HFFc6 (cell line): Measurements from ENCODE around the gene UBALD2. TPM values are rescaled to one million over a fixed set of nuclear protein-coding genes. Genes with fewer than 3 reads are reported as not detected.
A peak's percentile ranks its signal among the peaks of the same experiment; 100 is the strongest.
"Not testable (repeated sequence)": the region's sequence is repeated elsewhere in the genome, so short reads cannot be mapped to it uniquely, and the experiment has no call there.

Experiments used
- DNase-seq: peaks from one replicate; pipeline ENCODE4 v3.0.0-alpha.2; 2018
- H3K27ac Mint-ChIP-seq: 2 replicates; pipeline ENCODE4 v1.8.0; 2020; ENCODE audit warnings: mild to moderate bottlenecking, mixed read lengths
- H3K27me3 Mint-ChIP-seq: 2 replicates; pipeline ENCODE4 v1.8.0; 2021; ENCODE audit warnings: mild to moderate bottlenecking, moderate library complexity, mixed read lengths; ENCODE audit not compliant: insufficient read depth
- H3K36me3 Mint-ChIP-seq: 2 replicates; pipeline ENCODE4 v1.8.0; 2021; ENCODE audit warnings: low read depth, mixed read lengths
- H3K4me1 Mint-ChIP-seq: 2 replicates; pipeline ENCODE4 v1.8.0; 2020; ENCODE audit warnings: low read depth, mixed read lengths
- H3K4me3 Mint-ChIP-seq: 2 replicates; pipeline ENCODE4 v1.8.0; 2020; ENCODE audit warnings: mild to moderate bottlenecking, moderate library complexity, mixed read lengths
- H3K9me3 Mint-ChIP-seq: 2 replicates; pipeline ENCODE4 v1.8.0; 2020; ENCODE audit warnings: mild to moderate bottlenecking, mixed read lengths
- total RNA-seq, 6 experiments: library from RNA; stranded (reverse); fragmentation: NEBNext Ultra II Directional; extraction: Animal tissue kit (Norgen Biotek cat#: 25700); gene quantifications; 2 replicates in 1 of 6; 3 replicates in 5 of 6; pipeline ENCODE4 v1.2.3, GENCODE V29; 2021
- TF ChIP-seq, protein P1 (sequence below): fragments of 200-600 bp; sonication (generic); IDR thresholded peaks from 2 replicates; pipeline ENCODE4 v1.5.0; 2021; ENCODE audit warnings: antibody characterized with exemption, mild to moderate bottlenecking

UBALD2 gene
- total RNA-seq, 6 experiments from 2014 or later: 24.5 to 35.7 (median 30.5) TPM

GRCh38 chr17:76266244-76266938, 1.2 kb downstream of the UBALD2 start:
- TF ChIP-seq, protein P1, sequence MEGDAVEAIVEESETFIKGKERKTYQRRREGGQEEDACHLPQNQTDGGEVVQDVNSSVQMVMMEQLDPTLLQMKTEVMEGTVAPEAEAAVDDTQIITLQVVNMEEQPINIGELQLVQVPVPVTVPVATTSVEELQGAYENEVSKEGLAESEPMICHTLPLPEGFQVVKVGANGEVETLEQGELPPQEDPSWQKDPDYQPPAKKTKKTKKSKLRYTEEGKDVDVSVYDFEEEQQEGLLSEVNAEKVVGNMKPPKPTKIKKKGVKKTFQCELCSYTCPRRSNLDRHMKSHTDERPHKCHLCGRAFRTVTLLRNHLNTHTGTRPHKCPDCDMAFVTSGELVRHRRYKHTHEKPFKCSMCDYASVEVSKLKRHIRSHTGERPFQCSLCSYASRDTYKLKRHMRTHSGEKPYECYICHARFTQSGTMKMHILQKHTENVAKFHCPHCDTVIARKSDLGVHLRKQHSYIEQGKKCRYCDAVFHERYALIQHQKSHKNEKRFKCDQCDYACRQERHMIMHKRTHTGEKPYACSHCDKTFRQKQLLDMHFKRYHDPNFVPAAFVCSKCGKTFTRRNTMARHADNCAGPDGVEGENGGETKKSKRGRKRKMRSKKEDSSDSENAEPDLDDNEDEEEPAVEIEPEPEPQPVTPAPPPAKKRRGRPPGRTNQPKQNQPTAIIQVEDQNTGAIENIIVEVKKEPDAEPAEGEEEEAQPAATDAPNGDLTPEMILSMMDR: no peak
- H3K27me3 Mint-ChIP-seq: no peaks in the 10 kb centered on the region; the same call in 1 of the 2 replicates
- 0 out of 2 replicates have a peak, but pooled peaks cover 4% of the 10 kb centered on the region for H3K36me3 Mint-ChIP-seq
- H3K4me1 Mint-ChIP-seq: peaks cover 47% of the 10 kb centered on the region
- no peak for DNase-seq
- H3K9me3 Mint-ChIP-seq: no peaks in the 10 kb centered on the region
- H3K4me3 Mint-ChIP-seq: peak overlapping the region; percentile 90
- H3K27ac Mint-ChIP-seq: peak overlapping the region; percentile 88

GRCh38 chr17:76267051-76267576, 2.0 kb downstream of the UBALD2 start:
- Mint-ChIP-seq H3K4me1 (peaks cover 47% of the 10 kb centered on the region), H3K27me3 (no peaks in the 10 kb centered on the region; the same call in 1 of the 2 replicates), H3K27ac (peak overlapping the region; percentile 88), H3K9me3 (no peaks in the 10 kb centered on the region), H3K36me3 (0 out of 2 replicates have a peak, but pooled peaks cover 4% of the 10 kb centered on the region), H3K4me3 (peak overlapping the region; percentile 90)
- TF ChIP-seq, protein P1: no peak
- DNase-seq: no peak

DNA sequence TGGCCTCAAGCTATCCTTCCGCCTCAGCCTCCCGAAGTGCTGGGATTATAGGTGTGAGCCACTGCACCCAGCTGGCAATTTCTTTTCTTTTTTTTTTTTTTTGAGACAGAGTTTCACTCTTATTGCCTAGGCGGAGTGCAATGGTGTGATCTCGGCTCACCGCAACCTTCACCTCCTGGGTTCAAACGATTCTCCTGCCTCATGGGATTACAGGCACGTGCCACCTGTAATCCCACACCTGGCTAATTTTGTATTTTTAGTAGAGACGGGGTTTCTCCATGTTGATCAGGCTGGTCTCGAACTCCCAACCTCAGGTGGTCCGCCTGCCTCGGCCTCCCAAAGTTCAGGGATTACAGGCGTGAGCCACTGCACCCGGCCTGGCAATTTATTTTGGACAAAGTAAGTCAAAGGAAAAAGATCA, 2.4 kb downstream of the UBALD2 start:
- H3K27me3 Mint-ChIP-seq, H3K9me3 Mint-ChIP-seq, H3K36me3 Mint-ChIP-seq, DNase-seq: not testable (repeated sequence)
- Mint-ChIP-seq H3K4me1 (peaks cover 47% of the 10 kb centered on the region), H3K27ac (peak overlapping the region; percentile 82), H3K4me3 (peak overlapping the region; percentile 58)

DNA sequence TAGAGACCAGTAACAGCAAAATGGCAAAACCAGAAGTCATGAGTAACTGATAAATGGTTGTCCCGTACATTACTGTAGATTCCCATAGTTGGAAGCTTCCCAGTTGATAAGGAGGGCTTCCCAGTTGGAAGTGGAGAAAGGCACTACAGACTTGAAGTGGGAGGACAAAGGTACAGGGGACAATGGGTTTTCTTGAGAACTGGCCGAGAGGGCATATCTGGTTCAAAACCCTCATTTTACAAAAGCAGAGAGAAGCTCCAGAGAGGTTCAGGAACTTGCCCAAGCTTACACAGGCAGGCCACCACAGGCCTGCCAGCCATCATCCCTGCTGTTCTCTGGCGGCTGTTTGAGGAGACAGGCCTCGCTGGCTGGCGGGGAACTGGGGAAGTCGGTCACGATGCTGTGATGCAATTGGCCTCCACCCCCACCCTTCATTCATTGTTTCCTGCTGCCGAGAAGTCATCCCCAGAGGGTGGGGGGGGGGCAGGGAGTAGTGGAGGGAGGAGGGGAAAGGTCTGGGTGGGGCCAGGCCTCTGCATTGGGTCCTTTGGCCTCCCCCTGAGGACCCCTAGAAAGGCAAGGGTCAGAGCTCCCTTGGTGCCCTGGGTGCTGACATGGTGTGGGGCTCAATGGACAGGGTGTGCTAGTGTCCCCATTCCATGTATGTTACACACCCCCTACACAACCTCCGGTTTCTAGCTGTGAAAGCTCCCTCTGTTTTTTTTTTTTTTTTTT, 3.0 kb downstream of the UBALD2 start:
- H3K4me1 Mint-ChIP-seq: peaks cover 43% of the 10 kb centered on the region
- peak overlapping the region; percentile 58 for H3K4me3 Mint-ChIP-seq
- H3K27me3 Mint-ChIP-seq: peaks cover 7% of the 10 kb centered on the region
- TF ChIP-seq, protein P1: no peak
- 0 out of 2 replicates have a peak, but pooled peaks cover 4% of the 10 kb centered on the region for H3K36me3 Mint-ChIP-seq
- no peaks in the 10 kb centered on the region for H3K9me3 Mint-ChIP-seq
- H3K27ac Mint-ChIP-seq: peak overlapping the region; percentile 82
- DNase-seq: peak; percentile 48

GRCh38 chr17:76268991-76269981, 4.1 kb downstream of the UBALD2 start:
- TF ChIP-seq, protein P1: no peak
- peak overlapping the region; percentile 82 for H3K27ac Mint-ChIP-seq
- H3K36me3 Mint-ChIP-seq: 0 out of 2 replicates have a peak, but pooled peaks cover 4% of the 10 kb centered on the region
- DNase-seq: no peak
- peaks cover 8% of the 10 kb centered on the region for H3K27me3 Mint-ChIP-seq
- H3K9me3 Mint-ChIP-seq: no peaks in the 10 kb centered on the region
- peaks cover 32% of the 10 kb centered on the region for H3K4me1 Mint-ChIP-seq
- peak overlapping the region; percentile 20 for H3K4me3 Mint-ChIP-seq
